Stimulated activated naive B cell treated with anti-CD40 and anti-IgM and Interleukin-4, amounts not matched to agents 10 μg/mL and 1 μg/mL and 100 μg/mL, for 72 hours (primary cell): Measurements from ENCODE around the gene KCND3.

Experiments used
- ATAC-seq, 2 donors: fragments of 150-1000 bp; cut with Tn5 transposase; replicated peaks; 2 replicates each; pipeline ENCODE4 v1.10.0; 2021; ENCODE audit warnings: moderate library complexity in 1 of 2
- DNase-seq: peaks from one replicate; pipeline ENCODE4 v3.0.0; 2021
- H3K27ac Mint-ChIP-seq: one replicate; pipeline ENCODE4 v1.8.0; 2022; ENCODE audit warnings: mild to moderate bottlenecking, mixed read lengths
- H3K27me3 Mint-ChIP-seq, 2 donors: one replicate each; pipeline ENCODE4 v1.8.0; 2022; ENCODE audit warnings: mixed read lengths in 2 of 2
- H3K36me3 Mint-ChIP-seq, 2 donors: one replicate each; pipeline ENCODE4 v1.8.0; 2022; ENCODE audit warnings: mixed read lengths in 2 of 2, mild to moderate bottlenecking in 1 of 2
- H3K4me1 Mint-ChIP-seq, 2 donors: one replicate each; pipeline ENCODE4 v1.8.0; 2022; ENCODE audit warnings: mixed read lengths in 2 of 2, mild to moderate bottlenecking in 1 of 2
- H3K4me3 Mint-ChIP-seq, 2 donors: one replicate each; pipeline ENCODE4 v1.8.0; 2022; ENCODE audit warnings: mild to moderate bottlenecking in 2 of 2, mixed read lengths in 2 of 2, moderate library complexity in 1 of 2
- H3K9me3 Mint-ChIP-seq, 2 donors: one replicate each; pipeline ENCODE4 v1.8.0; 2022; ENCODE audit warnings: mixed read lengths in 2 of 2, mild to moderate bottlenecking in 1 of 2

The KCND3 gene

GRCh38 chr1:111978695-111979094, 10.8 kb downstream of the KCND3 start:
- H3K9me3 Mint-ChIP-seq, result no peaks in the 10 kb centered on the region
- no peak for DNase-seq
- no peaks in the 10 kb centered on the region for H3K4me1 Mint-ChIP-seq
- no peak overlapping the region for H3K27ac Mint-ChIP-seq
- H3K36me3 Mint-ChIP-seq, result no peaks in the 10 kb centered on the region
- H3K27me3 Mint-ChIP-seq, result peaks cover 29 to 46% of the 10 kb centered on the region in 2 donors
- H3K4me3 Mint-ChIP-seq, result no peak overlapping the region
- no peak for ATAC-seq

GRCh38 chr1:111977378-111977777, 12.1 kb downstream of the KCND3 start:
- DNase-seq (no peak), ATAC-seq (no peak)
- Mint-ChIP-seq H3K4me3 (no peak overlapping the region), H3K4me1 (no peaks in the 10 kb centered on the region), H3K36me3 (no peaks in the 10 kb centered on the region), H3K9me3 (no peaks in the 10 kb centered on the region), H3K27me3 (peaks cover 29 to 42% of the 10 kb centered on the region in 2 donors), H3K27ac (no peak overlapping the region)

GRCh38 chr1:111976842-111977241, 12.6 kb downstream of the KCND3 start:
- Mint-ChIP-seq H3K27ac (no peak overlapping the region), H3K9me3 (no peaks in the 10 kb centered on the region), H3K27me3 (peaks cover 30 to 44% of the 10 kb centered on the region in 2 donors), H3K4me1 (no peaks in the 10 kb centered on the region), H3K4me3 (no peak overlapping the region), H3K36me3 (no peaks in the 10 kb centered on the region)
- ATAC-seq (no peak), DNase-seq (no peak)

GRCh38 chr1:111976332-111976731, 13.1 kb downstream of the KCND3 start:
- H3K27me3 Mint-ChIP-seq, result peaks cover 31 to 49% of the 10 kb centered on the region in 2 donors
- DNase-seq (no peak), ATAC-seq (no peak)
- no peaks in the 10 kb centered on the region for H3K4me1 Mint-ChIP-seq
- no peaks in the 10 kb centered on the region for H3K36me3 Mint-ChIP-seq
- H3K9me3 Mint-ChIP-seq, result no peaks in the 10 kb centered on the region
- no peak overlapping the region for H3K27ac Mint-ChIP-seq
- H3K4me3 Mint-ChIP-seq, result no peak overlapping the region

GRCh38 chr1:111973150-111973790, 16.2 kb downstream of the KCND3 start:
- Mint-ChIP-seq H3K36me3 (no peaks in the 10 kb centered on the region), H3K4me3 (no peak overlapping the region), H3K9me3 (no peaks in the 10 kb centered on the region), H3K27ac (no peak overlapping the region), H3K27me3 (peaks cover 45 to 67% of the 10 kb centered on the region in 2 donors), H3K4me1 (no peaks in the 10 kb centered on the region)
- DNase-seq, result no peak
- no peak for ATAC-seq

- ATAC-seq (no peak), DNase-seq (no peak)
- Mint-ChIP-seq H3K27ac (no peak overlapping the region), H3K36me3 (no peaks in the 10 kb centered on the region), H3K27me3 (peaks cover 43 to 59% of the 10 kb centered on the region in 2 donors), H3K9me3 (no peaks in the 10 kb centered on the region), H3K4me1 (no peaks in the 10 kb centered on the region), H3K4me3 (no peak overlapping the region)
Observed at GRCh38 chr1:111971396-111971795, 18.1 kb downstream of the KCND3 start.

- no peaks in the 10 kb centered on the region for H3K4me1 Mint-ChIP-seq
- no peaks in the 10 kb centered on the region for H3K36me3 Mint-ChIP-seq
- no peak overlapping the region for H3K27ac Mint-ChIP-seq
- H3K4me3 Mint-ChIP-seq, result no peak overlapping the region
- DNase-seq (no peak), ATAC-seq (no peak)
- peaks cover 46 to 59% of the 10 kb centered on the region in 2 donors for H3K27me3 Mint-ChIP-seq
- no peaks in the 10 kb centered on the region for H3K9me3 Mint-ChIP-seq
Observed at GRCh38 chr1:111968511-111968910, 21.0 kb downstream of the KCND3 start.

GRCh38 chr1:111967886-111968285, 21.6 kb downstream of the KCND3 start:
- no peaks in the 10 kb centered on the region for H3K36me3 Mint-ChIP-seq

GRCh38 chr1:111967067-111967690, 22.3 kb downstream of the KCND3 start:
- DNase-seq, result no peak
- Mint-ChIP-seq H3K27me3 (peaks cover 50 to 57% of the 10 kb centered on the region in 2 donors), H3K27ac (no peak overlapping the region), H3K4me1 (no peaks in the 10 kb centered on the region), H3K4me3 (no peak overlapping the region), H3K9me3 (no peaks in the 10 kb centered on the region), H3K36me3 (no peaks in the 10 kb centered on the region)
- no peak for ATAC-seq

More at GRCh38 chr1:111967886-111968285, 21.6 kb downstream of the KCND3 start:
- DNase-seq, result no peak
- Mint-ChIP-seq H3K27me3 (peaks cover 52 to 56% of the 10 kb centered on the region in 2 donors), H3K4me3 (no peak overlapping the region), H3K27ac (no peak overlapping the region), H3K4me1 (no peaks in the 10 kb centered on the region), H3K9me3 (no peaks in the 10 kb centered on the region)
- ATAC-seq, result no peak

- Mint-ChIP-seq H3K4me3 (no peak overlapping the region), H3K4me1 (no peaks in the 10 kb centered on the region), H3K36me3 (no peaks in the 10 kb centered on the region), H3K27me3 (peaks cover 52 to 64% of the 10 kb centered on the region in 2 donors), H3K9me3 (no peaks in the 10 kb centered on the region), H3K27ac (no peak overlapping the region)
- ATAC-seq (no peak), DNase-seq (no peak)
Observed at GRCh38 chr1:111965781-111966443, 23.6 kb downstream of the KCND3 start.

GRCh38 chr1:111963985-111964738, 25.3 kb downstream of the KCND3 start:
- no peak for DNase-seq
- Mint-ChIP-seq H3K27me3 (peaks cover 53 to 66% of the 10 kb centered on the region in 2 donors), H3K4me1 (no peaks in the 10 kb centered on the region), H3K4me3 (no peak overlapping the region), H3K9me3 (peaks cover 0 to 2% of the 10 kb centered on the region in 2 donors), H3K27ac (no peak overlapping the region), H3K36me3 (no peaks in the 10 kb centered on the region)
- ATAC-seq, result no peak

- Mint-ChIP-seq H3K4me3 (no peak overlapping the region), H3K36me3 (no peaks in the 10 kb centered on the region), H3K4me1 (no peaks in the 10 kb centered on the region), H3K27me3 (peaks cover 53 to 67% of the 10 kb centered on the region in 2 donors), H3K27ac (no peak overlapping the region), H3K9me3 (peaks cover 0 to 2% of the 10 kb centered on the region in 2 donors)
- DNase-seq (no peak), ATAC-seq (no peak)
Observed at GRCh38 chr1:111961773-111962565, 27.5 kb downstream of the KCND3 start.

- H3K27ac Mint-ChIP-seq, result no peak overlapping the region
- no peak overlapping the region for H3K4me3 Mint-ChIP-seq
- no peaks in the 10 kb centered on the region for H3K4me1 Mint-ChIP-seq
- H3K9me3 Mint-ChIP-seq, result peaks cover 0 to 2% of the 10 kb centered on the region in 2 donors
- DNase-seq, result no peak
- no peak for ATAC-seq
- no peaks in the 10 kb centered on the region for H3K36me3 Mint-ChIP-seq
- peaks cover 53 to 67% of the 10 kb centered on the region in 2 donors for H3K27me3 Mint-ChIP-seq
Observed at GRCh38 chr1:111961016-111961415, 28.5 kb downstream of the KCND3 start.

- H3K27me3 Mint-ChIP-seq, result peaks cover 43 to 58% of the 10 kb centered on the region in 2 donors
- peaks cover 0 to 2% of the 10 kb centered on the region in 2 donors for H3K9me3 Mint-ChIP-seq
- no peak for DNase-seq
- no peak overlapping the region for H3K4me3 Mint-ChIP-seq
- no peaks in the 10 kb centered on the region for H3K36me3 Mint-ChIP-seq
- no peak overlapping the region for H3K27ac Mint-ChIP-seq
- ATAC-seq, result no peak
- no peaks in the 10 kb centered on the region for H3K4me1 Mint-ChIP-seq
Observed at GRCh38 chr1:111959436-111959835, 30.0 kb downstream of the KCND3 start.
